K562 (cell line): ENCODE measurements around the gene CD74. TPM values are rescaled to one million over a fixed set of nuclear protein-coding genes. Genes with fewer than 3 reads are reported as not detected.

Experiments
- ARID3B ChIP-seq: fragments of 250-450 bp; sonication (Bioruptor Pico); IDR thresholded peaks from 2 replicates; pipeline ENCODE4 v1.4.0; 2020; ENCODE audit warnings: borderline replicate concordance
- CBFA2T2 ChIP-seq: fragments of 450-650 bp; conservative IDR thresholded peaks from 2 replicates; pipeline ENCODE4 v1.6.1; 2017; ENCODE audit warnings: mild to moderate bottlenecking
- CSDE1 ChIP-seq, 2 experiments: fragments of 450-650 bp; IDR thresholded peaks; 2 replicates each; pipeline ENCODE4 v1.6.1; 2016; ENCODE audit warnings: mild to moderate bottlenecking in 1 of 2
- ELK3 ChIP-seq: fragments of 450-650 bp; formaldehyde crosslinking; IDR thresholded peaks from 2 replicates; pipeline ENCODE4 v1.4.0; 2020; ENCODE audit warnings: mild to moderate bottlenecking
- GMEB1 ChIP-seq: fragments of 250-450 bp; sonication (Bioruptor Pico); IDR thresholded peaks from 2 replicates; pipeline ENCODE4 v1.4.0; 2020; ENCODE audit warnings: mild to moderate bottlenecking
- HLTF ChIP-seq: fragments of 450-650 bp; IDR thresholded peaks from 2 replicates; pipeline ENCODE4 v1.6.1; 2016
- HNRNPL ChIP-seq: fragments of 200-400 bp; formaldehyde crosslinking; IDR thresholded peaks from 2 replicates; pipeline ENCODE4 v1.6.1; 2017; ENCODE audit warnings: low read depth, mild to moderate bottlenecking, low read length
- MAZ ChIP-seq, 2 experiments: fragments of 450-650 bp in 1 of 2; sonication (generic) in 1 of 2; formaldehyde crosslinking; IDR thresholded peaks in 1 of 2; conservative IDR thresholded peaks in 1 of 2; 2 replicates each; pipeline versions ENCODE4 v1.4.0 to v1.5.0; 2020; ENCODE audit warnings: mild to moderate bottlenecking in 1 of 2, missing genetic modification reagents in 1 of 2
- NFATC3 ChIP-seq: fragments of 450-650 bp; IDR thresholded peaks from 2 replicates; pipeline ENCODE4 v1.6.1; 2017; ENCODE audit warnings: mild to moderate bottlenecking
- PCBP2 ChIP-seq: fragments of 200-400 bp; formaldehyde crosslinking; IDR thresholded peaks from 2 replicates; pipeline ENCODE4 v1.6.1; 2018; ENCODE audit warnings: low read length, low read depth, mild to moderate bottlenecking, moderate library complexity; ENCODE audit not compliant: poor library complexity, severe bottlenecking
- POLR2H ChIP-seq: IDR thresholded peaks from 2 replicates; pipeline ENCODE4 v1.6.1; 2016; ENCODE audit warnings: missing genetic modification characterization, low read depth, mild to moderate bottlenecking, control low read depth, missing compliant biosample characterization, moderate library complexity
- RAD21 ChIP-seq, 2 experiments: fragments of 250-450 bp in 1 of 2; fragments of 450-650 bp in 1 of 2; sonication (Bioruptor Pico) in 1 of 2; formaldehyde crosslinking in 1 of 2; IDR thresholded peaks in 1 of 2; conservative IDR thresholded peaks in 1 of 2; 2 replicates each; pipeline versions ENCODE4 v1.4.0 to v1.8.0; 2020 to 2022; ENCODE audit warnings: mild to moderate bottlenecking in 2 of 2, moderate library complexity in 1 of 2
- SMARCC2 ChIP-seq: fragments of 450-650 bp; IDR thresholded peaks from 2 replicates; pipeline ENCODE4 v1.6.1; 2017; ENCODE audit warnings: antibody characterized with exemption, moderate library complexity, mild to moderate bottlenecking, low read depth
- STAT5B ChIP-seq: fragments of 250-450 bp; sonication (Bioruptor Pico); IDR thresholded peaks from 2 replicates; pipeline ENCODE4 v1.8.0; 2021; ENCODE audit warnings: mild to moderate bottlenecking, inconsistent platforms
- TAF9B ChIP-seq: fragments of 450-650 bp; IDR thresholded peaks from 2 replicates; pipeline ENCODE4 v1.6.1; 2018; ENCODE audit warnings: mild to moderate bottlenecking; ENCODE audit not compliant: partially characterized antibody
- TBP ChIP-seq: optimal IDR thresholded peaks from 2 replicates; pipeline ENCODE3; 2011; ENCODE audit warnings: low read depth, low read length, improper control_type of control experiment
- TFE3 ChIP-seq: fragments of 450-650 bp; formaldehyde crosslinking; IDR thresholded peaks from 2 replicates; pipeline ENCODE4 v1.4.0; 2020; ENCODE audit warnings: mild to moderate bottlenecking, mixed read lengths
- USF2 ChIP-seq: sonication (generic); formaldehyde crosslinking; IDR thresholded peaks from 2 replicates; pipeline ENCODE4 v1.5.0; 2020; ENCODE audit warnings: missing genetic modification reagents
- ZKSCAN8 ChIP-seq: fragments of 200-800 bp; sonication (Bioruptor generic); IDR thresholded peaks from 2 replicates; pipeline ENCODE4 v1.6.1; 2016; ENCODE audit warnings: missing genetic modification characterization, missing compliant biosample characterization
- ZNF41 ChIP-seq: fragments of 250-450 bp; sonication (Bioruptor Pico); conservative IDR thresholded peaks from 2 replicates; pipeline ENCODE4 v1.4.0; 2020; ENCODE audit warnings: mild to moderate bottlenecking
- ZNF431 ChIP-seq: sonication (generic); formaldehyde crosslinking; IDR thresholded peaks from 2 replicates; pipeline ENCODE4 v1.8.0; 2022; ENCODE audit warnings: mild to moderate bottlenecking, missing genetic modification reagents
- ZNF586 ChIP-seq: fragments of 450-650 bp; formaldehyde crosslinking; conservative IDR thresholded peaks from 2 replicates; pipeline ENCODE4 v1.4.0; 2020; ENCODE audit warnings: mild to moderate bottlenecking, moderate library complexity
- polyA plus RNA-seq, 8 experiments: library from polyadenylated mRNA; depleted of rRNA in 4 of 8; stranded (reverse) in 5 of 8; unstranded in 3 of 8; fragments of >200 nt; fragmentation: Nextera tagmentation in 2 of 8; fragmentation: Illumina TruSeq in 1 of 8; extraction: Ambion mirVana in 2 of 8; extraction: Trizol in 1 of 8; gene quantifications; 2 replicates each; pipeline versions ENCODE4 v1.2.1 to v1.2.3, GENCODE V29; 2011 to 2014; ENCODE audit warnings: inconsistent platforms in 1 of 8, missing spikeins in 1 of 8
- total RNA-seq, 7 experiments: library from RNA; depleted of rRNA in 6 of 7; stranded (reverse); fragments of >200 nt in 6 of 7; fragmentation: Illumina TruSeq in 2 of 7; extraction: Trizol in 2 of 7; gene quantifications; 2 replicates each; pipeline versions ENCODE4 v1.2.1 to v1.2.3, GENCODE V29; 2011 to 2021; ENCODE audit warnings: low replicate concordance in 1 of 7

CD74 gene
- total and polyA plus RNA-seq, 9 of the 15 experiments (the other 6 are each of a cell fraction or from before 2014, with no cell fraction given) = 0.07 to 4.8 (median 0.32) TPM

- no peak for TF ChIP-seq ELK3 (CRISPR knock-in tag)
- TF ChIP-seq STAT5B (CRISPR knock-in tag) = no peak
- no peak for TF ChIP-seq POLR2H (tag)
- TF ChIP-seq TFE3 (CRISPR knock-in tag) = peak; percentile 95
- TF ChIP-seq USF2 = peak; percentile 69
- TF ChIP-seq ZNF586 (CRISPR knock-in tag) = no peak
- TF ChIP-seq ZNF41 = no peak
- TF ChIP-seq TAF9B = no peak
- TF ChIP-seq CBFA2T2 = 0 out of 2 replicates have a peak, but pooled peaks have one; percentile 23
- TF ChIP-seq MAZ (CRISPR knock-in tag; conservative IDR thresholded peaks at IDR 0.05 in 1 of 2, IDR thresholded peaks at IDR 0.05 in 1 of 2) = 0 out of 4 replicates have a peak, but pooled peaks of 1 of the 2 experiments have one; percentile 20
- no peak for TF ChIP-seq HNRNPL
- TF ChIP-seq CSDE1 (IDR thresholded peaks at IDR 0.05) = no peak
- no peak for TF ChIP-seq ZNF431
- no peak for TF ChIP-seq RAD21 (CRISPR knock-in tag; conservative IDR thresholded peaks at IDR 0.05 in 1 of 2, IDR thresholded peaks at IDR 0.05 in 1 of 2)
- TF ChIP-seq ZKSCAN8 (CRISPR knock-in tag) = no peak
- no peak for TF ChIP-seq NFATC3
- no peak for TF ChIP-seq ARID3B (CRISPR knock-in tag)
- TF ChIP-seq HLTF = no peak
- no peak for TF ChIP-seq TBP
- TF ChIP-seq SMARCC2 = no peak
- no peak for TF ChIP-seq PCBP2
- no peak for TF ChIP-seq GMEB1 (CRISPR knock-in tag)
Observed at GRCh38 chr5:150428106-150428876, 15.6 kb upstream of the CD74 start (continued).
